IPS-18c (cell line): Measurements from ENCODE around the gene PARL.
"Not testable (repeated sequence)": the region's sequence is repeated elsewhere in the genome, so short reads cannot be mapped to it uniquely, and the experiment has no call there.

ENCODE experiments used
- H3K4me3 ChIP-seq: 2 replicates; pipeline ENCODE4 v1.7.0; 2013; ENCODE audit warnings: low read depth, mild to moderate bottlenecking, low read length, moderate library complexity; ENCODE audit not compliant: insufficient read depth
- H3K9me3 ChIP-seq: one replicate; pipeline ENCODE4 v1.6.1; 2013; ENCODE audit warnings: mild to moderate bottlenecking, low read length, moderate library complexity; ENCODE audit not compliant: control insufficient read depth, insufficient read depth

The PARL gene

DNA sequence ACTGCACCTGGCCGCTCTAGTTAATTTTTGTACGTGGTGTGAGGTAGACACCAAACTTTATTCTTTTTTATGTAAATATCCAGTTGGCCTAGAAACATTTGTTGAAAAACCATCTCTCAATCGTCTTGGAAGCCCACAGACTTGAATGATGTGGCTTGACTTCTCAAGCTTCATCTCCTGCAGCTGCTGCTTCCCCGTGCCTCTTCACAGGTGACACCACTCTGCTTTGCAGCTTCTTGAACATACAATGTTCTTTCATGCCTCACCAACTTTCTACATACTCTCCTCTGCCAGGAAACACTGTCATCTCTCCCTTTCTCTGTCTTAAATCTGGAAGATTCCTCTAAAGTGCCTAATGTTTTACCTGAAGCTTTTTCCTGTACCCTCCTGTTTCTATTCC lies 94.9 kb downstream of the PARL start:
- H3K4me3 ChIP-seq = no peak overlapping the region
- H3K9me3 ChIP-seq = no peaks in the 10 kb centered on the region

DNA sequence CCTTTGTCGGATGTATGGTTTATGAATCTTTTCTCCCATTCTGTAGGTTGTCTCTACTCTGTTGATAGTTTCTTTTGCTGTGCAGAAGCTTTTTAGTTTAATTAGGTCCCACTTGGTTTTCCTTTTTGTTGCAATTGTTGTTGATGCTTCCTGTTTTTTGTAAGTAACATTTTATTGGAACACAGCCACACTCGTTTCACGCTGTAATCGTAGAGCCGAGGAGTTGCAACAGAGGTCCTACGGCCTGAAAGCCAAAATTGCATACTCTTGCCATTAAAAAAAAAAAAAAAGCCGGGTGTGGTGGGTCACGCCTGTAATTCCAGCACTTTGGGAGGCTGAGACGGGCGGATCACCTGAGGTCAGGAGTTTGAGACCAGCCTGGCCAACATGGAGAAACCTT lies 100.2 kb downstream of the PARL start:
- not testable (repeated sequence) for H3K4me3 ChIP-seq, H3K9me3 ChIP-seq

DNA sequence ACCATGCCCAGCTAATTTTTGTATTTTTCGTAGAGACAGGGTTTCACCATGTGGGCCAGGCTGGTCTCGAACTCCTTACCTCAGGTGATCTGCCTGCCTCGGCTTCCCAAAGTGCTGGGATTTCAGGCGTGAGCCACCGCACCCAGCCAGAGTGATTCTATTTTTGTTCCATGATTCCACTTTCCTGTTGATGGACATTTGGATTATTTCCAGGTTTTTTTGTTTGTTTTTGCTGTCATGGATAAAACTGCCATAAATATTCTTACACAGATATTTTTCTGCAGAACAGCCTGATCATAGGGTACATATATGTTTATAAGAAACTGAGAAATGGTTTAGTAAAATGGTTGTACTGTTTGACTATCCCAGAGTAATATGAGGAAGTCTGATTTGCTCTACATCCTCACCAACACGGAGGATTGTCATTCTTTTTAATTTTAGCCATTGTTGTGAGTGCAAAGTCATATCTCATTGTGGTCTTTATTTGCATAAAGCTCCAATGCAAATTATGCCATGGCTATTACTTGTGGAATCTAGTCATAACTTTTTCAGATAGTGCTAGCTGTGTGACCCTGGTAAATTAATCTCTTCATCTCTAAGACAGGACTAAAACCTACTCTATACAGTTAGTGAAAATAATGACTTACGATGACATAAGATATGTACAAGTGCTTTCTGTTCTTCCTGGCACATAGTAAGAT lies 102.0 kb downstream of the PARL start:
- no peak overlapping the region for H3K4me3 ChIP-seq
- peaks cover 2% of the 10 kb centered on the region for H3K9me3 ChIP-seq

DNA sequence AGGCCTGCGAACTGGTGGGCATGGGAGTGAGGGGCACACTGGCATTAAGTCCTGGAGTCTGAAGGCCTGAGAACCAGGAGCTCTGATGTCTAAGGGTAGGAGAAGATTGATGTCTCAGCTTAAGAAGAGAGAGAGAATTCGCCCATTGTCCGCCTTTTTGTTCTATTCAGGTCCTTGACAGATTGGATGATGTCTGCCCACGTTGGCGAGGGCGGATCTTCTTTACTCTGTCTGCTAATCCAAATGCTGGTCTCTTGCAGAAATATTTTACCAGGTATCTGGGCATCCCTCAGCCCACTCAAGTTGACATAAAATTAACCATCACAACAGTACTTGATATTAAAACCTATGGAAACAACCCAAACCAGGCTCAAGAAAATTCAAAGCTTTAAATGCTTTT lies 103.4 kb downstream of the PARL start:
- H3K4me3 ChIP-seq = no peak overlapping the region
- peaks cover 2% of the 10 kb centered on the region for H3K9me3 ChIP-seq

DNA sequence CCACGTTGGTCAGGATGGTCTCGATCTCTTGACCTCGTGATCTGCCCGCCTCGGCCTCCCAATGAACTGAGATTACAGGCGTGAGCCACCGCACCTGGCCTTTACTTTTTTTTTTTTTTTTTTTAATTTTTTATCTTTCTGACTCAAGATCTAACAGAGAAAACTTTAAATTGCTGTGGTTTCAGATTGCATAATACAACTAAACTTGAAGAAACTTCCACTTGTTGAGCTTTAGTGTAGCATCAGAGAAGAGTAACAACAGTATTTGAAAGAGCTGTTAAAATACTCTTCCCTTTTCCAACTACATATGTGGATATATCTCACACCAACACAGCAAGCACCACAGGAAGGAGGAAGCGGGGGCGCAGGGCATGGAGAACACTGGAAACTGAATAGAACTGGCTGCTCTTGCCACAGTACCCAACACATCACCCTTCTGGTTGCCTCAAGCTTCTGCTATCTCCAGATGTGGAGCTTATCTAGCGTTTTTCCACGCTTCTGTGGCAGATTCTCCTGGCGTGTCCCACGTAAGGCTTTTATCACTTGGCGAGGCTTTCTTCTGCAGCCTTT lies 104.7 kb downstream of the PARL start:
- Histone ChIP-seq H3K4me3 (no peak overlapping the region), H3K9me3 (peaks cover 2% of the 10 kb centered on the region)
